HCT116 (cell line): ENCODE data around the gene ZBTB20. TPM values are rescaled to one million over a fixed set of nuclear protein-coding genes. Genes with fewer than 3 reads are reported as not detected.

Experiments
- ATAC-seq: fragments of 200-7000 bp; cut with Tn5 transposase; 2 replicates; pipeline ENCODE4 v1.9.1; 2020; ENCODE audit warnings: mild to moderate bottlenecking, moderate library complexity
- BruUV-seq: library from RNA; stranded (reverse); fragments of 400-500 nt; replicated peaks from 2 replicates; lab custom pipeline; 2021; lab: Mats Ljungman, UMichigan
- CTCF ChIA-PET: fragments of 300-600 bp; sonication (Branson Sonifier 250); formaldehyde crosslinking; loops from one replicate; lab custom pipeline; 2021; ENCODE audit warnings: antibody characterized with exemption; lab: Charles Lee
- POLR2A ChIA-PET: fragments of 300-600, 350-600 bp; sonication (Branson Sonifier 250); formaldehyde crosslinking; loops from one replicate; lab custom pipeline; 2021; ENCODE audit warnings: antibody characterized with exemption; lab: Charles Lee
- RAD21 ChIA-PET, 2 experiments: fragments of 300-600 bp; sonication (Branson Sonifier 250); formaldehyde crosslinking; loops; one replicate each; lab custom pipeline; 2023; ENCODE audit warnings: low total read pairs in 2 of 2; ENCODE audit not compliant: uncharacterized antibody in 2 of 2, unreplicated experiment in 2 of 2, low non-redundant PET in 1 of 2; lab: Charles Lee
- DNase-seq: peaks from one replicate; pipeline ENCODE4 v3.0.0-alpha.2; 2010; ENCODE audit warnings: low read depth, low spot score
- H2AFZ ChIP-seq: fragments of 200-600 bp; shearing (Covaris generic), sonication (generic); 2 replicates; pipeline ENCODE4 v1.6.1; 2017; ENCODE audit warnings: low read depth, mixed run types, mixed read lengths, antibody characterized with exemption, low read length; ENCODE audit not compliant: poor library complexity, severe bottlenecking
- H3K27ac ChIP-seq: 2 replicates; pipeline ENCODE4 v1.5.1; 2012; ENCODE audit warnings: low read depth, low read length
- H3K27me3 ChIP-seq: fragments of 200-600 bp; sonication (generic); 2 replicates; pipeline ENCODE4 v1.6.1; 2016; ENCODE audit warnings: mixed run types, low read length, mixed read lengths; ENCODE audit not compliant: insufficient read depth
- H3K36me3 ChIP-seq, 2 experiments: fragments of 200-500 bp in 1 of 2; fragments of 200-600 bp in 1 of 2; sonication (Bioruptor generic) in 1 of 2; sonication (generic) in 1 of 2; 2 replicates each; pipeline versions ENCODE4 v1.5.1 to v1.6.1; 2014 to 2016; ENCODE audit warnings: low read length in 2 of 2, inconsistent platforms in 1 of 2, mixed read lengths in 1 of 2, mixed run types in 1 of 2; ENCODE audit not compliant: insufficient read depth in 2 of 2, control insufficient read depth in 1 of 2
- H3K4me1 ChIP-seq, 2 experiments: fragments of 200-600 bp in 1 of 2; sonication (generic) in 1 of 2; 2 replicates each; pipeline versions ENCODE4 v1.5.1 to v1.6.1; 2012 to 2017; ENCODE audit warnings: low read length in 2 of 2, inconsistent platforms in 1 of 2, mild to moderate bottlenecking in 1 of 2, mixed read lengths in 1 of 2, mixed run types in 1 of 2, moderate library complexity in 1 of 2; ENCODE audit not compliant: insufficient read depth in 2 of 2, control insufficient read depth in 1 of 2
- H3K4me2 ChIP-seq: fragments of 200-600 bp; sonication (generic); 2 replicates; pipeline ENCODE4 v1.6.1; 2017; ENCODE audit warnings: mixed run types, low read length, mixed read lengths
- H3K4me3 ChIP-seq, 2 experiments: fragments of 200-600 bp in 1 of 2; sonication (generic) in 1 of 2; replicated peaks in 1 of 2; 2 replicates each; pipeline ENCODE4 v1.5.1; 2011 to 2016; ENCODE audit warnings: low read length in 2 of 2, control low read depth in 1 of 2, low read depth in 1 of 2, mild to moderate bottlenecking in 1 of 2, mixed read lengths in 1 of 2, mixed run types in 1 of 2
- H3K79me2 ChIP-seq: fragments of 200-600 bp; sonication (generic); 2 replicates; pipeline ENCODE4 v1.6.1; 2017; ENCODE audit warnings: mild to moderate bottlenecking, mixed run types, low read length, moderate library complexity, mixed read lengths; ENCODE audit not compliant: insufficient read depth
- H3K9ac ChIP-seq: fragments of 200-600 bp; sonication (generic); 2 replicates; pipeline ENCODE4 v1.6.1; 2016; ENCODE audit warnings: low read length, mixed read lengths
- H3K9me2 ChIP-seq: fragments of 200-600 bp; sonication (generic), shearing (Covaris generic); 2 replicates; pipeline ENCODE4 v1.6.1; 2017; ENCODE audit warnings: mixed run types, mild to moderate bottlenecking, moderate library complexity; ENCODE audit not compliant: insufficient read depth
- H3K9me3 ChIP-seq, 2 experiments: fragments of 200-500 bp in 1 of 2; fragments of 200-600 bp in 1 of 2; sonication (Bioruptor generic) in 1 of 2; sonication (generic) in 1 of 2; 2 replicates each; pipeline ENCODE4 v1.6.1; 2014 to 2017; ENCODE audit warnings: low read length in 2 of 2, mixed read lengths in 2 of 2, inconsistent platforms in 1 of 2, low read depth in 1 of 2, mild to moderate bottlenecking in 1 of 2, mixed run types in 1 of 2, moderate library complexity in 1 of 2; ENCODE audit not compliant: control insufficient read depth in 1 of 2, insufficient read depth in 1 of 2
- H4K20me1 ChIP-seq: fragments of 200-600 bp; sonication (generic), shearing (Covaris generic); 2 replicates; pipeline ENCODE4 v1.6.1; 2017; ENCODE audit warnings: mixed run types, mild to moderate bottlenecking, moderate library complexity; ENCODE audit not compliant: insufficient read depth
- ATF3 ChIP-seq: IDR thresholded peaks from 2 replicates; pipeline ENCODE4 v1.6.1; 2012
- CBX3 ChIP-seq: IDR thresholded peaks from 2 replicates; pipeline ENCODE4 v1.6.1; 2012; ENCODE audit warnings: low read depth
- CEBPB ChIP-seq: IDR thresholded peaks from 2 replicates; pipeline ENCODE4 v1.6.1; 2012; ENCODE audit warnings: low read depth
- CTCF ChIP-seq, 3 experiments: fragments of 200-600 bp in 1 of 3; sonication (generic) in 1 of 3; IDR thresholded peaks in 2 of 3; conservative IDR thresholded peaks in 1 of 3; 2 replicates each; pipeline ENCODE4 v1.5.1; 2012 to 2017; ENCODE audit warnings: low read depth in 2 of 3, low read length in 2 of 3, antibody characterized with exemption in 1 of 3, borderline replicate concordance in 1 of 3, control low read depth in 1 of 3, mild to moderate bottlenecking in 1 of 3, mixed read lengths in 1 of 3, mixed run types in 1 of 3, moderate library complexity in 1 of 3; ENCODE audit not compliant: insufficient read depth in 1 of 3
- ELF1 ChIP-seq: IDR thresholded peaks from 2 replicates; pipeline ENCODE4 v1.6.1; 2012; ENCODE audit warnings: low read depth, borderline replicate concordance
- EZH2phosphoT487 ChIP-seq: fragments of 200-600 bp; IDR thresholded peaks from 2 replicates; pipeline ENCODE4 v1.6.1; 2018; ENCODE audit warnings: antibody characterized with exemption, borderline replicate concordance
- MAX ChIP-seq: IDR thresholded peaks from 2 replicates; pipeline ENCODE4 v1.6.1; 2012
- RAD21 ChIP-seq: IDR thresholded peaks from 2 replicates; pipeline ENCODE4 v1.6.1; 2012; ENCODE audit warnings: low read depth, mild to moderate bottlenecking
- SIN3A ChIP-seq: IDR thresholded peaks from 2 replicates; pipeline ENCODE4 v1.6.1; 2012; ENCODE audit warnings: low read depth
- SP1 ChIP-seq: IDR thresholded peaks from 2 replicates; pipeline ENCODE4 v1.6.1; 2012; ENCODE audit warnings: low read depth
- SRF ChIP-seq: IDR thresholded peaks from 2 replicates; pipeline ENCODE4 v1.6.1; 2012; ENCODE audit warnings: low read depth
- YY1 ChIP-seq: IDR thresholded peaks from 2 replicates; pipeline ENCODE4 v1.6.1; 2011; ENCODE audit warnings: low read length, low read depth, moderate library complexity, mild to moderate bottlenecking; ENCODE audit not compliant: insufficient replicate concordance; ENCODE audit errors: extremely low read depth
- ZBTB33 ChIP-seq: IDR thresholded peaks from 2 replicates; pipeline ENCODE4 v1.6.1; 2011; ENCODE audit warnings: mild to moderate bottlenecking, low read length, moderate library complexity; ENCODE audit not compliant: insufficient replicate concordance; ENCODE audit errors: extremely low read depth
- ZFX ChIP-seq: fragments of 450-650 bp; IDR thresholded peaks from 2 replicates; pipeline ENCODE4 v1.6.1; 2017
- ZNF274 ChIP-seq: fragments of 200-500 bp; sonication (Bioruptor generic); IDR thresholded peaks from 2 replicates; pipeline ENCODE4 v1.6.1; 2014; ENCODE audit warnings: mild to moderate bottlenecking, low read depth, low read length, inconsistent platforms
- intact Hi-C: fragments of 100-400 bp; cut with micrococcal nuclease; formaldehyde crosslinking; loops from 2 replicates; pipeline ENCODE4 v1.10.0; 2022
- total RNA-seq: library from RNA; stranded (reverse); gene quantifications from one replicate; pipeline ENCODE4 v1.2.1, GENCODE V29; 2021; ENCODE audit not compliant: unreplicated experiment

The ZBTB20 gene
- total RNA-seq, 1 experiment from 2014 or later = 42.1 TPM

GRCh38 chr3:114496874-114497273, 650.2 kb downstream of the ZBTB20 start:
- POLR2A ChIA-PET = no interaction called here
- no TSS peak for BruUV-seq
- TF ChIP-seq MAX (no peak), SRF (no peak), CEBPB (peak; percentile 74), RAD21 (no peak), CTCF (IDR thresholded peaks at IDR 0.05 in 2 of 3, conservative IDR thresholded peaks at IDR 0.05 in 1 of 3; ENCODE audit: borderline replicate concordance in 1 of 3, insufficient read depth in 1 of 3, low read depth in 2 of 3, low read length in 2 of 3) (peak in 1 of 3 experiments; percentile 21; a peak in 1 of 6 replicates)
- H3K9ac ChIP-seq = peak overlapping the region; percentile 34
- no peaks in the 10 kb centered on the region for H3K9me3 ChIP-seq
- ATAC-seq (peak; percentile 35), DNase-seq (no peak)
- intact Hi-C loops = no loop called here
- H4K20me1 ChIP-seq = no peaks in the 10 kb centered on the region
- H3K4me1 ChIP-seq = peaks cover 68 to 82% of the 10 kb centered on the region in 2 experiments
- H3K27ac ChIP-seq = peak overlapping the region; percentile 77
- RAD21 ChIA-PET = no interaction called here
- no peaks in the 10 kb centered on the region for H3K9me2 ChIP-seq
- no peak overlapping the region for H2AFZ ChIP-seq
- H3K4me3 ChIP-seq = peak overlapping the region in 1 of 2 experiments; percentile 32; a peak in 2 of 4 replicates
- peak overlapping the region; percentile 70 for H3K4me2 ChIP-seq
- H3K36me3 ChIP-seq = peaks cover 0 to 3% of the 10 kb centered on the region in 2 experiments; a peak in 1 of 4 replicates
- no peaks in the 10 kb centered on the region for H3K27me3 ChIP-seq
- peaks cover 88% of the 10 kb centered on the region for H3K79me2 ChIP-seq
- CTCF ChIA-PET = interaction anchor here (1.1 kb wide), 1 partner anchor 78 kb away, joined by 3 read pairs; no protein-coding TSS in a partner anchor

GRCh38 chr3:114496466-114496865, 650.6 kb downstream of the ZBTB20 start:
- intact Hi-C loops = no loop called here
- Histone ChIP-seq H3K79me2 (peaks cover 90% of the 10 kb centered on the region), H3K27me3 (no peaks in the 10 kb centered on the region), H3K4me1 (peaks cover 67 to 82% of the 10 kb centered on the region in 2 experiments), H3K9me2 (no peaks in the 10 kb centered on the region), H3K4me3 (peak overlapping the region in 1 of 2 experiments; percentile 32; a peak in 2 of 4 replicates), H4K20me1 (no peaks in the 10 kb centered on the region), H3K9me3 (no peaks in the 10 kb centered on the region), H3K9ac (peak overlapping the region; percentile 34), H3K27ac (peak overlapping the region; percentile 77), H2AFZ (no peak overlapping the region), H3K36me3 (peaks cover 0 to 3% of the 10 kb centered on the region in 2 experiments; a peak in 1 of 4 replicates), H3K4me2 (peak overlapping the region; percentile 70)
- ATAC-seq = no peak
- ChIA-PET CTCF (interaction anchor here (1.1 kb wide), 1 partner anchor 78 kb away, joined by 3 read pairs; no protein-coding TSS in a partner anchor), RAD21 (no interaction called here), POLR2A (no interaction called here)
- no TSS peak for BruUV-seq
- no peak for DNase-seq
- TF ChIP-seq ZFX = no peak
- no peak for TF ChIP-seq EZH2phosphoT487
- no peak for TF ChIP-seq SP1
- no peak for TF ChIP-seq ZBTB33
- TF ChIP-seq SRF = no peak
- no peak for TF ChIP-seq SIN3A
- TF ChIP-seq ELF1 = no peak
- TF ChIP-seq ATF3 = no peak
- no peak for TF ChIP-seq CBX3
- no peak for TF ChIP-seq ZNF274
- TF ChIP-seq YY1 = no peak
